ENCODE results near the gene TYK2. TPM values are rescaled to one million over a fixed set of nuclear protein-coding genes. Genes with fewer than 3 reads are reported as not detected.
"Not testable (repeated sequence)": the region's sequence is repeated elsewhere in the genome, so short reads cannot be mapped to it uniquely, and the experiment has no call there.

TYK2 gene
- total RNA-seq, 1 experiment from 2014 or later: 104 TPM

DNA sequence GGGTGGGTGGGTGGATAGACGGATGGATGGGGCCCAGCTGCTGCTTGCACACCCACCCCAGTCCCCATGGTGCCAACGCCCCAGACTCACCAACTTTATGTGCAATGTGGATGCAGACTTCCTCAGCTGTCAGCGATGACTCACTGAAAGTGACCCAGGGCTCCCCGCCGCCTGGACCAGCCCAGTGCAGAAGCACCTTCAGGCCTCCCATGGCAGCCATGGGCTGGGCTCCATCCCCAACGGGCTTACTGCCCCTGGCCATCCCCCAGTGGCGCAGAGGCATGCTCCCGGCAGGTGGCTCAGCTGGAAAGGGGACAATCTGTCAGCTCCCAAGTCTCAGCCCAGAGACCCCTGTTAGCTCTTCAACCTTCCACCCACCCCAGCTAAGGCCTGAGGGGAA, 2.2 kb downstream of the TYK2 start:
- no peak overlapping the region for H3K27ac ChIP-seq (ENCODE audit: low read length)
- peaks cover 3% of the 10 kb centered on the region; the same call in 1 of the 2 replicates for H3K4me1 ChIP-seq (ENCODE audit: control insufficient read depth, insufficient read depth, low read length)
- DNase-seq (ENCODE audit: low read depth, low spot score): no peak
- no peaks in the 10 kb centered on the region for H3K36me3 ChIP-seq (ENCODE audit: control insufficient read depth, insufficient read depth, low read length)
- no peaks in the 10 kb centered on the region for H3K27me3 ChIP-seq (ENCODE audit: control insufficient read depth, insufficient read depth, low read length)
- H3K4me3 ChIP-seq (ENCODE audit: low read depth in 2 of 2, low read length in 2 of 2): no peak overlapping the region
- ChIA-PET CTCF (no interaction called here), POLR2A (no interaction called here)
- intact Hi-C loops (cut with micrococcal nuclease; ENCODE audit: unreplicated experiment) (no loop called here), in situ Hi-C loops (cut with HindIII; ENCODE audit: low pct_unique_long_range_greater_than_20kb, low sequenced_read_pairs) (no loop called here)
- no peaks in the 10 kb centered on the region for H3K9me3 ChIP-seq (ENCODE audit: control insufficient read depth, insufficient read depth, low read depth, low read length)
- no peak for ATAC-seq
- BruUV-seq (replicated peaks): no TSS peak
- no peak for TF ChIP-seq TCF7L2 (IDR thresholded peaks at IDR 0.05; ENCODE audit: low read depth, low read length)
- no peak for TF ChIP-seq SIN3A (IDR thresholded peaks at IDR 0.05; ENCODE audit: borderline replicate concordance, insufficient read depth, low read depth, low read length)
- TF ChIP-seq, protein P1, sequence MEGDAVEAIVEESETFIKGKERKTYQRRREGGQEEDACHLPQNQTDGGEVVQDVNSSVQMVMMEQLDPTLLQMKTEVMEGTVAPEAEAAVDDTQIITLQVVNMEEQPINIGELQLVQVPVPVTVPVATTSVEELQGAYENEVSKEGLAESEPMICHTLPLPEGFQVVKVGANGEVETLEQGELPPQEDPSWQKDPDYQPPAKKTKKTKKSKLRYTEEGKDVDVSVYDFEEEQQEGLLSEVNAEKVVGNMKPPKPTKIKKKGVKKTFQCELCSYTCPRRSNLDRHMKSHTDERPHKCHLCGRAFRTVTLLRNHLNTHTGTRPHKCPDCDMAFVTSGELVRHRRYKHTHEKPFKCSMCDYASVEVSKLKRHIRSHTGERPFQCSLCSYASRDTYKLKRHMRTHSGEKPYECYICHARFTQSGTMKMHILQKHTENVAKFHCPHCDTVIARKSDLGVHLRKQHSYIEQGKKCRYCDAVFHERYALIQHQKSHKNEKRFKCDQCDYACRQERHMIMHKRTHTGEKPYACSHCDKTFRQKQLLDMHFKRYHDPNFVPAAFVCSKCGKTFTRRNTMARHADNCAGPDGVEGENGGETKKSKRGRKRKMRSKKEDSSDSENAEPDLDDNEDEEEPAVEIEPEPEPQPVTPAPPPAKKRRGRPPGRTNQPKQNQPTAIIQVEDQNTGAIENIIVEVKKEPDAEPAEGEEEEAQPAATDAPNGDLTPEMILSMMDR (IDR thresholded peaks at IDR 0.05): no peak
- TF ChIP-seq, protein P2, sequence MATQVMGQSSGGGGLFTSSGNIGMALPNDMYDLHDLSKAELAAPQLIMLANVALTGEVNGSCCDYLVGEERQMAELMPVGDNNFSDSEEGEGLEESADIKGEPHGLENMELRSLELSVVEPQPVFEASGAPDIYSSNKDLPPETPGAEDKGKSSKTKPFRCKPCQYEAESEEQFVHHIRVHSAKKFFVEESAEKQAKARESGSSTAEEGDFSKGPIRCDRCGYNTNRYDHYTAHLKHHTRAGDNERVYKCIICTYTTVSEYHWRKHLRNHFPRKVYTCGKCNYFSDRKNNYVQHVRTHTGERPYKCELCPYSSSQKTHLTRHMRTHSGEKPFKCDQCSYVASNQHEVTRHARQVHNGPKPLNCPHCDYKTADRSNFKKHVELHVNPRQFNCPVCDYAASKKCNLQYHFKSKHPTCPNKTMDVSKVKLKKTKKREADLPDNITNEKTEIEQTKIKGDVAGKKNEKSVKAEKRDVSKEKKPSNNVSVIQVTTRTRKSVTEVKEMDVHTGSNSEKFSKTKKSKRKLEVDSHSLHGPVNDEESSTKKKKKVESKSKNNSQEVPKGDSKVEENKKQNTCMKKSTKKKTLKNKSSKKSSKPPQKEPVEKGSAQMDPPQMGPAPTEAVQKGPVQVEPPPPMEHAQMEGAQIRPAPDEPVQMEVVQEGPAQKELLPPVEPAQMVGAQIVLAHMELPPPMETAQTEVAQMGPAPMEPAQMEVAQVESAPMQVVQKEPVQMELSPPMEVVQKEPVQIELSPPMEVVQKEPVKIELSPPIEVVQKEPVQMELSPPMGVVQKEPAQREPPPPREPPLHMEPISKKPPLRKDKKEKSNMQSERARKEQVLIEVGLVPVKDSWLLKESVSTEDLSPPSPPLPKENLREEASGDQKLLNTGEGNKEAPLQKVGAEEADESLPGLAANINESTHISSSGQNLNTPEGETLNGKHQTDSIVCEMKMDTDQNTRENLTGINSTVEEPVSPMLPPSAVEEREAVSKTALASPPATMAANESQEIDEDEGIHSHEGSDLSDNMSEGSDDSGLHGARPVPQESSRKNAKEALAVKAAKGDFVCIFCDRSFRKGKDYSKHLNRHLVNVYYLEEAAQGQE (IDR thresholded peaks at IDR 0.05; ENCODE audit: insufficient read depth in 1 of 2, low read depth in 2 of 2, low read length in 1 of 2): no peak
- no peak for TF ChIP-seq POLR2AphosphoS5 (IDR thresholded peaks at IDR 0.05; ENCODE audit: low read depth, low read length)

DNA sequence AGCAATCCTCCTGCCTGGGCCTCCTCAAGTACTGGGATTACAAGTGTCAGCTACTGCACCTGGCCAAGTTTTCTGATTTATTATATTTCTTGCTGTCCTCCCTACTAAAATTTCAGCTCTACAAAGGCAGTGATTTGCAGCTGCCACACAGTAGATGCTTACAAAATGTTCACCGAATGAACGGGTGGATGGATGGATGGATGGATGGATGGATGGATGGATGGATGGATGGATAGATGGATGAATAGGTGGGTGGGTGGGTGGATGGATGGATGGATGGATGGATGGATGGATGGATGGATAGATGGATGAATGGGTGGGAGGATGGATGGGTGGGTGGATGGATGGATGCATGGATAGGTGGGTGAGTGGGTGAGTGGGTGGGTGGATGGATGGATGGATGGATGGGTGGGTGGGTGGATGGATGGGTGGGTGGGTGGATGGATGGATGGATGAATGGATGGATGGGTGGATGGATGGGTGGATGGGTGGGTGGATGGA, 3.2 kb downstream of the TYK2 start:
- H3K36me3 ChIP-seq (ENCODE audit: control insufficient read depth, insufficient read depth, low read length); CTCF ChIA-PET; H3K27ac ChIP-seq (ENCODE audit: low read length); POLR2A ChIA-PET; in situ Hi-C loops (cut with HindIII; ENCODE audit: low pct_unique_long_range_greater_than_20kb, low sequenced_read_pairs); BruUV-seq (replicated peaks); DNase-seq (ENCODE audit: low read depth, low spot score); ATAC-seq; H3K4me1 ChIP-seq (ENCODE audit: control insufficient read depth, insufficient read depth, low read length); H3K9me3 ChIP-seq (ENCODE audit: control insufficient read depth, insufficient read depth, low read depth, low read length); H3K4me3 ChIP-seq (ENCODE audit: low read depth in 2 of 2, low read length in 2 of 2); H3K27me3 ChIP-seq (ENCODE audit: control insufficient read depth, insufficient read depth, low read length); intact Hi-C loops (cut with micrococcal nuclease; ENCODE audit: unreplicated experiment): not testable (repeated sequence)

DNA sequence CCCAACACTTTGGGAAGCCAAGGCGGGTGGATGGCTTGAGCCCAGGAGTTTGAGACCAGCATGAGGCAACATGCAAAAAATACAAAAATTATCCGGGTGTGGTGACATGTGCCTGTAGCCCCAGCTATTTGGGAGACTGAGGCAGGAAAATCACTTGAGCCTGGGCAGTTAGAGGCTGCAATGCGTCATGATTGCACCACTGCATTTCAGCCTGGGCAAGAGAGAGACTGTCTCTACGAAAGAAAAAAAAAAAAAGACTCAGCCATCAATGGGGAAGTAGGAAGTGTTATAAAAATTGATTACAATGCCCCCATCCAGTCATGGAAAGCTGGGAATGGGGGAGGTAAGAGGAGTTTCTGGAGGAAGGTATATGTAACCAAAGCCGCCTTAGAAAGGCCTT, 5.4 kb downstream of the TYK2 start:
- Histone ChIP-seq H3K4me1 (ENCODE audit: control insufficient read depth, insufficient read depth, low read length) (no peaks in the 10 kb centered on the region), H3K27me3 (ENCODE audit: control insufficient read depth, insufficient read depth, low read length) (no peaks in the 10 kb centered on the region), H3K27ac (ENCODE audit: low read length) (no peak overlapping the region), H3K4me3 (ENCODE audit: low read depth in 2 of 2, low read length in 2 of 2) (no peak overlapping the region), H3K36me3 (ENCODE audit: control insufficient read depth, insufficient read depth, low read length) (no peaks in the 10 kb centered on the region), H3K9me3 (ENCODE audit: control insufficient read depth, insufficient read depth, low read depth, low read length) (no peaks in the 10 kb centered on the region)
- no TSS peak for BruUV-seq (replicated peaks)
- POLR2A ChIA-PET: interaction anchor here (0.6 to 0.7 kb wide), 2 partner anchors 50 to 232 kb away, joined by 3 to 6 read pairs; no protein-coding TSS in a partner anchor
- DNase-seq (ENCODE audit: low read depth, low spot score): no peak
- in situ Hi-C loops (cut with HindIII; ENCODE audit: low pct_unique_long_range_greater_than_20kb, low sequenced_read_pairs): no loop called here
- intact Hi-C loops (cut with micrococcal nuclease; ENCODE audit: unreplicated experiment): no loop called here
- no peak for ATAC-seq
- TF ChIP-seq, protein P1 (IDR thresholded peaks at IDR 0.05): no peak
- TF ChIP-seq TCF7L2 (IDR thresholded peaks at IDR 0.05; ENCODE audit: low read depth, low read length) (no peak), SIN3A (IDR thresholded peaks at IDR 0.05; ENCODE audit: borderline replicate concordance, insufficient read depth, low read depth, low read length) (no peak), POLR2AphosphoS5 (IDR thresholded peaks at IDR 0.05; ENCODE audit: low read depth, low read length) (no peak)
- TF ChIP-seq, protein P2 (IDR thresholded peaks at IDR 0.05; ENCODE audit: insufficient read depth in 1 of 2, low read depth in 2 of 2, low read length in 1 of 2): no peak
- CTCF ChIA-PET: no interaction called here
